ENCODE data around the gene INTS15.

- TF ChIP-seq EP300 (IDR thresholded peaks at IDR 0.05) (no peak), POLR2A (IDR thresholded peaks at IDR 0.05) (no peak), CTCF (IDR thresholded peaks at IDR 0.05) (no peak), POLR2AphosphoS5 (IDR thresholded peaks at IDR 0.05) (no peak)
These were observed 19.0 kb downstream of the INTS15 start for GRCh38 chr7:6608794-6609193.
